Measurements from ENCODE around the gene ADAMTS8.

- no peak for TF ChIP-seq CTCF (IDR thresholded peaks at IDR 0.05)
- TF ChIP-seq POLR2A (IDR thresholded peaks at IDR 0.05) = no peak
These were observed 29.4 kb upstream of the ADAMTS8 start for GRCh38 chr11:130457623-130458409.

All from thyroid gland (tissue), 4 donors.